HG03060 (cell line): Measurements from ENCODE around the gene UNK.

Source experiments
- ATAC-seq: cut with Tn5 transposase; IDR thresholded peaks from one replicate; pipeline ENCODE4 v1.9.1; 2021; ENCODE audit warnings: low read depth, moderate number of reproducible peaks; ENCODE audit not compliant: unreplicated experiment

Gene UNK

GRCh38 chr17:75818326-75818885, 33.8 kb downstream of the UNK start:
- no peak for ATAC-seq

GRCh38 chr17:75819116-75819515, 34.5 kb downstream of the UNK start:
- no peak for ATAC-seq

GRCh38 chr17:75819678-75820077, 35.1 kb downstream of the UNK start:
- ATAC-seq = no peak

GRCh38 chr17:75820094-75821080, 35.8 kb downstream of the UNK start:
- ATAC-seq = no peak

GRCh38 chr17:75821552-75821951, 36.9 kb downstream of the UNK start:
- no peak for ATAC-seq

GRCh38 chr17:75822119-75822799, 37.7 kb downstream of the UNK start:
- no peak for ATAC-seq

- no peak for ATAC-seq
These were observed 38.2 kb downstream of the UNK start for GRCh38 chr17:75822800-75823166.

GRCh38 chr17:75823257-75824041, 38.8 kb downstream of the UNK start:
- ATAC-seq = no peak

- no peak for ATAC-seq
These were observed 39.5 kb downstream of the UNK start for GRCh38 chr17:75824050-75824552.

GRCh38 chr17:75824666-75825065, 40.1 kb downstream of the UNK start:
- no peak for ATAC-seq

- no peak for ATAC-seq
These were observed 40.5 kb downstream of the UNK start for GRCh38 chr17:75825149-75825552.

GRCh38 chr17:75825748-75826370, 41.3 kb downstream of the UNK start:
- ATAC-seq = no peak

GRCh38 chr17:75826561-75827307, 42.1 kb downstream of the UNK start:
- ATAC-seq = no peak

GRCh38 chr17:75827308-75828075, 42.9 kb downstream of the UNK start:
- ATAC-seq = no peak

- ATAC-seq = no peak
These were observed 43.4 kb downstream of the UNK start for GRCh38 chr17:75828076-75828400.

GRCh38 chr17:75828741-75829140, 44.1 kb downstream of the UNK start:
- ATAC-seq = no peak

- ATAC-seq = no peak
These were observed 45.1 kb downstream of the UNK start for GRCh38 chr17:75829747-75830146.

GRCh38 chr17:75830164-75831031, 45.8 kb downstream of the UNK start:
- no peak for ATAC-seq
